ENCODE data around the gene MYO5C.

The MYO5C gene

GRCh38 chr15:52283281-52283680 lies 12.3 kb downstream of the MYO5C start:
- Histone ChIP-seq H3K9me3 (ENCODE audit: control insufficient read depth, low read length) (no peaks in the 10 kb centered on the region), H3K23ac (ENCODE audit: low read length in 2 of 2) (no peak overlapping the region), H2BK12ac (ENCODE audit: low read length in 2 of 2) (no peak overlapping the region), H4K91ac (ENCODE audit: low read length) (no peak overlapping the region), H3K27ac (ENCODE audit: low read length, poor library complexity, severe bottlenecking) (no peak overlapping the region), H3K14ac (ENCODE audit: low read length in 2 of 2) (no peak overlapping the region), H2BK120ac (ENCODE audit: low read depth, low read length) (no peak overlapping the region), H3K36me3 (ENCODE audit: control insufficient read depth in 1 of 2, insufficient read depth in 2 of 2, low read depth in 1 of 2, low read length in 2 of 2) (no peaks in the 10 kb centered on the region), H2BK15ac (ENCODE audit: low read depth, poor library complexity, severe bottlenecking) (no peak overlapping the region), H2BK5ac (ENCODE audit: low read depth, low read length, poor library complexity, severe bottlenecking) (no peak overlapping the region), H3K27me3 (ENCODE audit: control insufficient read depth in 1 of 2, insufficient read depth in 1 of 2, low read length in 2 of 2) (peaks cover 0 to 6% of the 10 kb centered on the region in 2 experiments), H4K8ac (ENCODE audit: low read length) (no peak overlapping the region), H2AFZ (ENCODE audit: low read depth, low read length) (no peak overlapping the region), H3K79me1 (replicated peaks; ENCODE audit: low read length, poor library complexity, severe bottlenecking) (no peaks in the 10 kb centered on the region), H3K4me1 (ENCODE audit: control insufficient read depth, insufficient read depth, low read depth, low read length) (peaks cover 1% of the 10 kb centered on the region), H3K4ac (ENCODE audit: low read depth in 1 of 2, low read length in 2 of 2) (no peak overlapping the region), H2AK5ac (ENCODE audit: low read length, severe bottlenecking) (no peak overlapping the region), H3K18ac (ENCODE audit: low read depth in 1 of 2, low read length in 2 of 2) (peak overlapping the region in 1 of 2 experiments; percentile 42), H3K4me2 (ENCODE audit: low read length, poor library complexity, severe bottlenecking) (no peak overlapping the region), H3K4me3 (ENCODE audit: insufficient read depth in 1 of 2, low read depth in 1 of 2, low read length in 2 of 2) (no peak overlapping the region), H3K9ac (ENCODE audit: low read length) (no peak overlapping the region)
- 94% methylated on average over 6 of the region's 6 CpGs for WGBS
- DNase-seq, result no peak

- no peak overlapping the region for H3K4me3 ChIP-seq (ENCODE audit: insufficient read depth in 1 of 2, low read depth in 1 of 2, low read length in 2 of 2)
- H3K18ac ChIP-seq (ENCODE audit: low read depth in 1 of 2, low read length in 2 of 2), result no peak overlapping the region
- H4K91ac ChIP-seq (ENCODE audit: low read length), result no peak overlapping the region
- no peaks in the 10 kb centered on the region for H3K9me3 ChIP-seq (ENCODE audit: control insufficient read depth, low read length)
- H3K27ac ChIP-seq (ENCODE audit: low read length, poor library complexity, severe bottlenecking), result no peak overlapping the region
- H3K4me2 ChIP-seq (ENCODE audit: low read length, poor library complexity, severe bottlenecking), result no peak overlapping the region
- H2AFZ ChIP-seq (ENCODE audit: low read depth, low read length), result no peak overlapping the region
- H2BK120ac ChIP-seq (ENCODE audit: low read depth, low read length), result no peak overlapping the region
- H3K27me3 ChIP-seq (ENCODE audit: control insufficient read depth in 1 of 2, insufficient read depth in 1 of 2, low read length in 2 of 2), result peaks cover 0 to 6% of the 10 kb centered on the region in 2 experiments
- no peak overlapping the region for H4K8ac ChIP-seq (ENCODE audit: low read length)
- H3K36me3 ChIP-seq (ENCODE audit: control insufficient read depth in 1 of 2, insufficient read depth in 2 of 2, low read depth in 1 of 2, low read length in 2 of 2), result no peaks in the 10 kb centered on the region
- no peak overlapping the region for H3K4ac ChIP-seq (ENCODE audit: low read depth in 1 of 2, low read length in 2 of 2)
- H2BK15ac ChIP-seq (ENCODE audit: low read depth, poor library complexity, severe bottlenecking), result no peak overlapping the region
- WGBS, result 91% methylated on average over 14 of the region's 14 CpGs
- no peak overlapping the region for H3K14ac ChIP-seq (ENCODE audit: low read length in 2 of 2)
- no peaks in the 10 kb centered on the region for H3K4me1 ChIP-seq (ENCODE audit: control insufficient read depth, insufficient read depth, low read depth, low read length)
- H2BK5ac ChIP-seq (ENCODE audit: low read depth, low read length, poor library complexity, severe bottlenecking), result no peak overlapping the region
- no peak overlapping the region for H3K9ac ChIP-seq (ENCODE audit: low read length)
- H3K79me1 ChIP-seq (replicated peaks; ENCODE audit: low read length, poor library complexity, severe bottlenecking), result no peaks in the 10 kb centered on the region
- no peak overlapping the region for H3K23ac ChIP-seq (ENCODE audit: low read length in 2 of 2)
- H2AK5ac ChIP-seq (ENCODE audit: low read length, severe bottlenecking), result no peak overlapping the region
- no peak overlapping the region for H2BK12ac ChIP-seq (ENCODE audit: low read length in 2 of 2)
- no peak for DNase-seq
Observed at GRCh38 chr15:52282418-52282817, 13.2 kb downstream of the MYO5C start.

GRCh38 chr15:52281085-52282035 lies 14.2 kb downstream of the MYO5C start:
- Histone ChIP-seq H2AK5ac (ENCODE audit: low read length, severe bottlenecking) (no peak overlapping the region), H3K9ac (ENCODE audit: low read length) (no peak overlapping the region), H2AFZ (ENCODE audit: low read depth, low read length) (no peak overlapping the region), H3K79me1 (replicated peaks; ENCODE audit: low read length, poor library complexity, severe bottlenecking) (no peaks in the 10 kb centered on the region), H2BK5ac (ENCODE audit: low read depth, low read length, poor library complexity, severe bottlenecking) (no peak overlapping the region), H3K4me2 (ENCODE audit: low read length, poor library complexity, severe bottlenecking) (no peak overlapping the region), H3K36me3 (ENCODE audit: control insufficient read depth in 1 of 2, insufficient read depth in 2 of 2, low read depth in 1 of 2, low read length in 2 of 2) (no peaks in the 10 kb centered on the region), H3K14ac (ENCODE audit: low read length in 2 of 2) (no peak overlapping the region), H3K23ac (ENCODE audit: low read length in 2 of 2) (no peak overlapping the region), H3K4me3 (ENCODE audit: insufficient read depth in 1 of 2, low read depth in 1 of 2, low read length in 2 of 2) (no peak overlapping the region), H3K4me1 (ENCODE audit: control insufficient read depth, insufficient read depth, low read depth, low read length) (no peaks in the 10 kb centered on the region), H2BK12ac (ENCODE audit: low read length in 2 of 2) (no peak overlapping the region), H3K27ac (ENCODE audit: low read length, poor library complexity, severe bottlenecking) (no peak overlapping the region), H3K4ac (ENCODE audit: low read depth in 1 of 2, low read length in 2 of 2) (no peak overlapping the region), H3K27me3 (ENCODE audit: control insufficient read depth in 1 of 2, insufficient read depth in 1 of 2, low read length in 2 of 2) (peaks cover 0 to 6% of the 10 kb centered on the region in 2 experiments), H3K9me3 (ENCODE audit: control insufficient read depth, low read length) (no peaks in the 10 kb centered on the region), H2BK120ac (ENCODE audit: low read depth, low read length) (no peak overlapping the region), H2BK15ac (ENCODE audit: low read depth, poor library complexity, severe bottlenecking) (no peak overlapping the region), H3K18ac (ENCODE audit: low read depth in 1 of 2, low read length in 2 of 2) (no peak overlapping the region), H4K8ac (ENCODE audit: low read length) (no peak overlapping the region), H4K91ac (ENCODE audit: low read length) (no peak overlapping the region)
- 88% methylated on average over 10 of the region's 10 CpGs for WGBS
- no peak for DNase-seq

- no peaks in the 10 kb centered on the region for H3K9me3 ChIP-seq (ENCODE audit: control insufficient read depth, low read length)
- no peak overlapping the region for H3K4me2 ChIP-seq (ENCODE audit: low read length, poor library complexity, severe bottlenecking)
- no peak overlapping the region for H2BK12ac ChIP-seq (ENCODE audit: low read length in 2 of 2)
- no peak overlapping the region for H4K8ac ChIP-seq (ENCODE audit: low read length)
- no peak overlapping the region for H2AFZ ChIP-seq (ENCODE audit: low read depth, low read length)
- no peaks in the 10 kb centered on the region for H3K36me3 ChIP-seq (ENCODE audit: control insufficient read depth in 1 of 2, insufficient read depth in 2 of 2, low read depth in 1 of 2, low read length in 2 of 2)
- DNase-seq, result no peak
- no peak overlapping the region for H3K9ac ChIP-seq (ENCODE audit: low read length)
- H3K4me3 ChIP-seq (ENCODE audit: insufficient read depth in 1 of 2, low read depth in 1 of 2, low read length in 2 of 2), result no peak overlapping the region
- H3K18ac ChIP-seq (ENCODE audit: low read depth in 1 of 2, low read length in 2 of 2), result no peak overlapping the region
- H3K79me1 ChIP-seq (replicated peaks; ENCODE audit: low read length, poor library complexity, severe bottlenecking), result no peaks in the 10 kb centered on the region
- peaks cover 0 to 6% of the 10 kb centered on the region in 2 experiments for H3K27me3 ChIP-seq (ENCODE audit: control insufficient read depth in 1 of 2, insufficient read depth in 1 of 2, low read length in 2 of 2)
- no peak overlapping the region for H2BK120ac ChIP-seq (ENCODE audit: low read depth, low read length)
- H2BK15ac ChIP-seq (ENCODE audit: low read depth, poor library complexity, severe bottlenecking), result no peak overlapping the region
- no peak overlapping the region for H3K4ac ChIP-seq (ENCODE audit: low read depth in 1 of 2, low read length in 2 of 2)
- H4K91ac ChIP-seq (ENCODE audit: low read length), result no peak overlapping the region
- H2BK5ac ChIP-seq (ENCODE audit: low read depth, low read length, poor library complexity, severe bottlenecking), result no peak overlapping the region
- 80% methylated on average over 11 of the region's 11 CpGs for WGBS
- no peak overlapping the region for H2AK5ac ChIP-seq (ENCODE audit: low read length, severe bottlenecking)
- no peak overlapping the region for H3K27ac ChIP-seq (ENCODE audit: low read length, poor library complexity, severe bottlenecking)
- H3K23ac ChIP-seq (ENCODE audit: low read length in 2 of 2), result no peak overlapping the region
- H3K4me1 ChIP-seq (ENCODE audit: control insufficient read depth, insufficient read depth, low read depth, low read length), result no peaks in the 10 kb centered on the region
- H3K14ac ChIP-seq (ENCODE audit: low read length in 2 of 2), result no peak overlapping the region
Observed at GRCh38 chr15:52280326-52281084, 15.1 kb downstream of the MYO5C start.

Data from mesenchymal stem cell (in vitro differentiated cells and primary cell).